HG03039 (cell line): ENCODE measurements around the gene EPN3.

ENCODE experiments used
- ATAC-seq: cut with Tn5 transposase; IDR thresholded peaks from one replicate; pipeline ENCODE4 v1.9.1; 2021; ENCODE audit warnings: mild to moderate bottlenecking, moderate library complexity; ENCODE audit not compliant: unreplicated experiment

EPN3 gene

DNA sequence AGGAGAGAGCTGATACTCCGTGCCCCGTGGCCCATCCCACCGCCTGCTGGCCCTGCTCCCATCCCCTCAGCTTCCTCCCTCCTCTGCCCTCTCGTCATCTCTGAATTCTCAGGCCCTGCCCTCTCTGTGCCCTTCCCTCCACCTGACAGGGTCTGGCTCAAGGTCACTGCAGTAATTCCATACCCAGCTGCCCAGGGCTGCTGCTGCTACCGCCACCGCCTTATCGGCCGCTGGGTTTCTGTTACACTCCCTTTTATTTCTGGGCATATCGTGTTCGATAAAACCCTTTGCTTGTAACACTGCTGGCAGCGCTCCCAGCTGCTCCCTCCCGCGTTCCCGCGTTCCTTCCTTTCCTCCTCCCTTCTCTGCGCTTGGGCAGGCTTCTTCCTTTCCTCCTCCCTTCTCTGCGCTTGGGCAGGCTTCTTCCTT, 1.2 kb downstream of the EPN3 start:
- ATAC-seq = no peak

DNA sequence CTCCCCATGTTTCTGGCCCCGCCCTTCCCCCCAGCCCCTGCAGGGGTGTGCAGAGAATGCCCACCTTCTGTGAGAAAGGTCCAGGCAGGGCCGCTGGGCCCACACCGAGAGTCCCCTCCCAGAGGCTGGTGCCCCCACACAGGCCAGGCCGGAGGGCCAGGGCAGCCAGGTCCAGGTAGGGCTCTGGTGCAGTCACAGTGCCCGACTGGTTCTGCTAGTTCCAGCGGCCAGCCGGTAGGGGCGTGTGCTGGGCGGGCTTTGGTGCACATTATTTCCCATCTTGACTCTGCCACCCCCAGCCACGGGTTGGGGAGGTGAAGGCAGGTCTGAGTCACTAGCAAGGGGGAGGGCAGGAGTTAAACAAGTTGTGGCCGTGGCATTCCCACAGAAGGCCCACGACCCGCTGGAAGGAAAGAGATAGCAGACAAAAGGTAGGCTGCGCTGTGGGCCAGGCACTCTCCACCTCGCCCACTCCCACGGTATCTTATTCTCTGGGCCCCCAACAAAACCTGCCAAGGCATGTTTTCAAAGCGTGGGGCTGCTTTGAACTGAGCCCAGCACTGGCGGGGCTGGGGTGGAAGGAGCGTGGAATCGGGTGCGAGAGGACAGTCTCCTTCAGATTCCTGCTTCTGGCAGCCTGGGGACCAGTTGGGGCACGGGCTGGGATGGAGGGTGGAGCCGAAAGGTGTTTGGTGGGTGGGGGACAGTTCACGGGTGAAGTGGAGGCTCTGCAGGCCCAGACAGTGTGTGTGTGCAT, 1.9 kb downstream of the EPN3 start:
- no peak for ATAC-seq

DNA sequence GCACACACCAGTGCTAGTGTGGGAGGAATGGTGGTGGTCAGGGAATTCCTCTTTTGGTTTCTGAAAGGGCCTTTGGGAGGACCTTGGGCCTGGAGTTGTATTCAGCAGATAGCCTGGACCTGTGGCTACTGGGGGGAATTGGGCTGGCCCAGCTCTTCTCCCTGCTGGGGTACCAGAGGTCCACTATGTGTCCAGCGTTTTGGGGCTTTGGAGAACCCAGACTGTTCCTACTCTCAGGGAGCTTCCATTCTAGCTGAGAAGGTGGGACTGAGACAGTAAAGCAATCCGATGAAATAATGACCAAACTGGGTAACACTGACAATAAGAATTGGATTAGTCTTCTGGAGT, 2.4 kb downstream of the EPN3 start:
- no peak for ATAC-seq

DNA sequence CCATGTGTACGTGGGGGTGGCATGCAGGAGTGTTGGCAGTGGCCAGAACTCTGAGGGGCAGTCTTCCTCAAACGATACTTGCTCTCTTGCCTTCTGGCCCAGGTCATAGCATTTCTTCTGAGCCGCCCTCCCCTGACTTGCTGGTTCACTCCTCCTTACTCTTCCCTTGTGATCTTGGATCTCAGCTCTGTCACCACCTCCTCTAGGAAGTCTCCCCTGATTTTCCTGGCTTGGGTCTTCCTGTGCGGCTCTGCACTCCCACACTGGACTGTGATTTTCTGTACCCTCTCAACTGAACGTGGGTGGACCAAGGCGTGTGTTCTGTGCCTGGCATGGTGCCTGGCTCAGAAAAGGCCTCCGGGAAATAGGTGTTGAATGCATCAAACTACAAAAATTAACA, 2.9 kb downstream of the EPN3 start:
- ATAC-seq = no peak

DNA sequence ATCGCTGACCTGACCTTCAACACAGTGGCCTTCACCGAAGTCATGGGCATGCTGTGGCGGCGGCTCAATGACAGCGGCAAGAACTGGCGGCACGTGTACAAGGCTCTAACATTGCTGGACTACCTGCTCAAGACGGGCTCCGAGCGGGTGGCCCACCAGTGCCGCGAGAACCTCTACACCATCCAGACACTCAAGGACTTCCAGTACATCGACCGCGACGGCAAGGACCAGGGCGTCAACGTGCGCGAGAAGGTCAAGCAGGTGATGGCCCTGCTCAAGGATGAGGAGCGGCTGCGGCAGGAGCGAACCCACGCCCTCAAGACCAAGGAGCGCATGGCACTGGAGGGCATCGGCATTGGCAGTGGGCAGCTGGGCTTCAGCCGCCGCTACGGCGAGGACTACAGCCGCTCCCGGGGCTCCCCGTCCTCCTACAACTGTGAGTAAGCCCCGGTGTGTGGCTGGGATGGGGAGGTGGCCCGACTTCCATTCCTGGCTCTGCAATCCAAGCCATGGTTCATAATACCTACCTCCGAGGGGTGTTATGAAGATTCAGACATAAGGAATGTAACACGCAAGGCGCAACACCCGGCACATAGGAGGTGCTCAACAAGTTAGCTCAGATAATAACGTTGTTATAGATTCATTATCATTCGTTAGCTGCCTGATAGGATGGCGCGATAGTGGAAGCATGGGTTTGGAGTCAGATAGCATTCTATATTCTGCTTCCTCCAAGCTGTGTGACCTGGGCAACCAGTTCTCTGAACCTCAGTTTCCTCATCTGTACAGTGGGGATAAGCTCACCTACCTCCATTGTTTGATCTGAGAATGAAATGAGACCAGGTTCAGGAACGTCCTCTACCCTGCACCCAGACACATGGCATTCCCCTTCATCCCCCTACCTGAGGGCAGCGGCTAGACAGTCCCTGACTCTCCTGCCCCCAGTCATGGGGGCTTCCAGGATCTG, 4.4 kb downstream of the EPN3 start:
- ATAC-seq = no peak

DNA sequence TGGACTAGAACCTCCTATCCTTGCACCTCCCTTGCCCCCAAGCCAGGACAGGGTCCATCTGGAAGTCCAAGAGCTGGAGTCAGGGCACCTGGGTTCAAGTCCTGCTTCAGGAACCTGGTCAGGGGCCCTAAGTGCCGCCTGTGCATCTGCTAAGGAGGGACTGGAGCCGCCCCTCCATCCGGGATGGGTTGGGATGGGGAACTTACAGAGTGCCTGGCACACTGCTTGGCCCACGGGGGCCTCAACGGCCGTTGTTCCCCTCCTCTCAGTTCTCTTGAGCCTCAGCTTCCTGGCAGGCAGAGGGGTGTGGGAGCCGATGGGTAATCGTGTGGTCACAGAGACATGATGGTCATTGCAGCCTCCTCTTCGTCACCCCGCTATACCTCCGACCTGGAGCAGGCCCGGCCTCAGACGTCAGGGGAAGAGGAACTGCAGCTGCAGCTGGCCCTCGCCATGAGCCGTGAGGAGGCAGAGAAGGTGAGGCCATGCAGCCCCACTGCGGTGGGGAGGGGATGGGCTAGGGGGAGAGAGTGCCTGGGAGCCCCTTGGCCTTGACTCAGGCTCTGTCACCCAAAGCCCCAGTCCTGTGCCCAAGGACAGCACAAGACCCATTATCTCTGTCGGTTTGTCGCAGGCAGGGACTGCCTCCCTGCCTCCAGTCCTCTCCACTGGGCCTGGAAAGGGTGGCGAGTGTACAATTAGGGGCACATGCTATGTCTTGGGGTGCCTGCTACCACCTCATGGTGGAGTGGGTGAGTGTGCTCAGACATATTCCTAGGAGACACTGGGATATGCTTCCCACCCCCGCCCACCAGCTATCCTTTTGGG, 5.4 kb downstream of the EPN3 start:
- no peak for ATAC-seq

DNA sequence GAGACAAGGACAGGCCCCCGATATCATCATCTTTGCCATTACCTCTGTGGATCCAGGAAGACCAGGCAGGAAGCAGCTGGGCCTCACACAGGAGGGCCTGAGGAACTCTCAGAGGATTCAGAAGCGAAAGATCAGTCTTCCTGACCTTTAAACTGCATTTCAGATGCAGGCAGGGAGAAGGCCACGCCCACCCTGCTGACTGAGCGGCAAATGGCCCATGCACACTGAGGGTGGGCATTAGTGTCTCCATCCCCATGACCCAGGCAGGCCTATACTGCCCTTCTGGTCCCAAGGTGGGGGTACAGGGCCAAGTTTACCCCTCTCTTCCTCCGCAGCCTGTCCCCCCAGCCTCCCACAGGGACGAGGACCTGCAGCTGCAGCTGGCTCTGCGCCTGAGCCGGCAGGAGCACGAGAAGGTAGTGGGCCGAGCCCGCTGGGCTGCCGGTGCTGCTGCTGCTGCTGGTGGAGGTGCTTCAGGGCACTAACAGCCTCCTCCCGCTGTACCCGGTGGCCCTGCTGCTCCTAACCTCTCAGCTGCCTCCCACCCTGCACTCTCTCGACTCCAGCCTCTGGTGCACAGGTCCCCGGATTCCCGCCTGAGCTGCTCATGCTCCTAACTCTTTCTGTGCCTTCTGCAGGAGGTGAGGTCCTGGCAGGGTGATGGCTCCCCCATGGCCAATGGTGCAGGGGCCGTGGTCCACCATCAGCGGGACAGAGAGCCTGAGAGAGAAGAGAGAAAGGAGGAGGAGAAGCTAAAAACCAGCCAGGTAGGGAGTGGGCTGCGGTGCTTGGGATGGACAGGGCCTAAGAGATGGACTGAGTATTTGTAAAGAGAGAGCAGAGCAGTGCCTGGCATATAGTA, 6.2 kb downstream of the EPN3 start:
- ATAC-seq = no peak

DNA sequence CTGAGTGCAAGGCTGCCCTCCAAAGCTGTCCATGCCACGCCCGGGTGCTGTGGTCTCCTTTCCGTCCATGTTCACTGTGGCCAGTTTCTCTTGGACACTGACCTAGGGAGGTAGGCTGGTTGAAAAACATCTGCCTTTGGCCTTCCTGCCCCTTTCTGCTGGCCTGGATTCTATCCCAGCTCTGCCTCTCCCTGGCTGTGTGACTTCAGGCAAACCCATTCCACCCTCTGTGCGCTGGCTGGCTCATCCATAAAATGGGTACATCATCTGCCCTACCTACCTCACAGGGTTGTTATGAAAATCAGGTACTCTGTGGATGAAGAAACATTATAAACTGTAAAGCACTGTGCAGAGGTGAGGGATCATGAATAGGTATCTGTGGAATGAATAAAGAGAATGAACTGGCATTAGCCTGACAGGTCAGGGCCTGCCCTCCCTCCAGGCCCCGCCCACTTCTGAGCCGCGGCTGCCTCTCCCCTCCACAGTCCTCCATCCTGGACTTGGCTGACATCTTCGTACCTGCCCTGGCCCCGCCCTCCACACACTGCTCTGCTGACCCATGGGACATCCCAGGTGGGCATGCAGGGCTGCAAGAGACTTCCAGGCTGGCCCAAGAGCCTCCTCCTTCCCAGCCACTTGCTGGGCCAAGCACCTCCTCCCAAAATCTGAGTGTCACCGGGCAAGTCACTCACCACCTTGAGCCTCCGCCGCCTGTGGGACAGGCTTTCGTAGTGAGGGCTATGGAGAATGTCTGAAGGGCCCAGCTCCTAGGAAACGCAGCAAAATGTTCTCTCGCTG, 7.4 kb downstream of the EPN3 start:
- ATAC-seq = no peak

DNA sequence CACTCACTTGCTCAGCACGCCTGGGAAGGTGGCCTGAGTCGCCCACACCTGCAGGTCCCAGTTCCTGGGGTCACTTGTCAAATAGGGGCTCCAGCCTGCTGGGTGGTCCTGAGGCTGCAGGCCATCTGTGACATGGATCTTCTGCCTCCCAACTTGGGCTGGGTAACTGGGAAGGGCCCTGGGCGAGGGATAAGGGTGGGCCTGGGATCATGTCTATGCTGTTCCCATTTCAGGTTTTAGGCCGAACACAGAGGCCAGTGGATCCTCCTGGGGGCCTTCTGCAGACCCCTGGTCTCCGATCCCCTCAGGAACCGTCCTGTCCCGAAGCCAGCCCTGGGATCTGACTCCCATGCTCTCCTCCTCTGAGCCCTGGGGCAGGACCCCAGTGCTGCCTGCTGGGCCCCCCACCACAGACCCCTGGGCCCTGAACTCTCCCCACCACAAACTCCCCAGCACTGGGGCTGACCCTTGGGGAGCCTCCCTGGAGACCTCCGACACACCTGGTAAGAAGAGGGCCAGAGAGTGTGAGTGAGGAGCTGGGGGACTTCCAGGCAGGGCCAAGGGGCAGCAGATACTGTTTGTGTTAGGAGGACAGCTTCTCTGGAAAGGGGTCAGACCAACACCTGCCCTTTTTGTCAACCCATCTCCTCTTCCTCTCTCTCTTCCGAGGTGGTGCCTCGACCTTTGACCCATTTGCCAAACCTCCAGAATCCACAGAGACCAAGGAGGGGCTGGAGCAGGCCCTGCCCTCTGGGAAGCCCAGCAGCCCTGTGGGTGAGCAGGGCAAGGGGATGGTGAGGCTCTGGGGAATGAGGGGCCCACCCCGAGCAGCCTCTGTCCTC, 8.2 kb downstream of the EPN3 start:
- no peak for ATAC-seq

DNA sequence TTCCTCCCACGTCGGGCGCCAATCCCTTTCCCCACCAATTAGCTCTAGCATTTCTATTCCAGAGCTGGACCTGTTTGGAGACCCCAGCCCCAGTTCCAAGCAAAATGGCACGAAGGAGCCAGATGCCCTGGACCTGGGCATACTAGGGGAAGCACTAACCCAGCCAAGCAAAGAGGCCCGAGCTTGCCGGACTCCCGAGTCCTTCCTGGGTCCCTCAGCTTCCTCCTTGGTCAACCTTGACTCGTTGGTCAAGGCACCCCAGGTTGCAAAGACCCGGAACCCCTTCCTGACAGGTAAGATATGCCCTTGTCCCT, 8.8 kb downstream of the EPN3 start:
- no peak for ATAC-seq

DNA sequence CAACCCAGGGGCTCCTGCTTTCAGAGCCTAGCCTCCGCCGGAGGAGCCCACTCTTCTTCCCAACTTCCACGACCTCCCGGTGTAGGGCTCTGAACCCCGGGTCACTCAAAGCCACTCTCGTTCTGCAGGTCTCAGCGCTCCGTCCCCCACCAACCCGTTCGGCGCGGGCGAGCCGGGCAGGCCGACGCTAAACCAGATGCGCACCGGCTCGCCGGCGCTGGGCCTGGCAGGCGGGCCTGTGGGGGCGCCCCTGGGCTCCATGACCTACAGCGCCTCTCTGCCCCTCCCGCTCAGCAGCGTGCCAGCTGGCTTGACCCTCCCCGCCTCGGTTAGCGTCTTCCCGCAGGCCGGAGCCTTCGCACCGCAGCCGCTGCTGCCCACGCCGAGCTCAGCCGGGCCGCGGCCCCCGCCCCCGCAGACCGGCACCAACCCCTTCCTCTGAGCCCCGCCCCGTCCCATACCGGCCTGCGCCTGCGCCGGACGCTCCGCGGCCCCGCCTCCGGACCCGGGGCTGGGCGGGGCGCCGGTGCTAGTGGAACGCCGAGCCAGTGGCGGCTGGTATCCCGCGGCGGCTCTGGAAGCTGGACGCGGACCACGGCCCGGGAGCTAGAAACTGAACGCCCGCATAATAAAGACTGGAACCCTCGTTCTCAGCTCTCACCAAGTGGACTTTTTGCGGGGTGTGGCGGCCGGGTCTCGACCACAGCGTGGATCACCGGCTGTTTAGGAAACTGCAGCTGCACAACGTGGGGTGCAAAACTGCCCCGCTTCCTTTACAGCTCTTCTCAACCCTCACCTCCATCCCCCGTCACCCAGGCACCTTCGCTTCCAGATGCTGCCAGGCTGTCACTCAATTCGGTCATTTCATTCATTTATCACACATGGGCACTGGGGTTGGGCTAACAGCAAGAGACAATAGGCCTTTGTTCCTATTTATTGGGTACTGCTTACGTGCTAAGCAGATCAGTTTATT, 9.5 kb downstream of the EPN3 start:
- ATAC-seq = peak; percentile 61

DNA sequence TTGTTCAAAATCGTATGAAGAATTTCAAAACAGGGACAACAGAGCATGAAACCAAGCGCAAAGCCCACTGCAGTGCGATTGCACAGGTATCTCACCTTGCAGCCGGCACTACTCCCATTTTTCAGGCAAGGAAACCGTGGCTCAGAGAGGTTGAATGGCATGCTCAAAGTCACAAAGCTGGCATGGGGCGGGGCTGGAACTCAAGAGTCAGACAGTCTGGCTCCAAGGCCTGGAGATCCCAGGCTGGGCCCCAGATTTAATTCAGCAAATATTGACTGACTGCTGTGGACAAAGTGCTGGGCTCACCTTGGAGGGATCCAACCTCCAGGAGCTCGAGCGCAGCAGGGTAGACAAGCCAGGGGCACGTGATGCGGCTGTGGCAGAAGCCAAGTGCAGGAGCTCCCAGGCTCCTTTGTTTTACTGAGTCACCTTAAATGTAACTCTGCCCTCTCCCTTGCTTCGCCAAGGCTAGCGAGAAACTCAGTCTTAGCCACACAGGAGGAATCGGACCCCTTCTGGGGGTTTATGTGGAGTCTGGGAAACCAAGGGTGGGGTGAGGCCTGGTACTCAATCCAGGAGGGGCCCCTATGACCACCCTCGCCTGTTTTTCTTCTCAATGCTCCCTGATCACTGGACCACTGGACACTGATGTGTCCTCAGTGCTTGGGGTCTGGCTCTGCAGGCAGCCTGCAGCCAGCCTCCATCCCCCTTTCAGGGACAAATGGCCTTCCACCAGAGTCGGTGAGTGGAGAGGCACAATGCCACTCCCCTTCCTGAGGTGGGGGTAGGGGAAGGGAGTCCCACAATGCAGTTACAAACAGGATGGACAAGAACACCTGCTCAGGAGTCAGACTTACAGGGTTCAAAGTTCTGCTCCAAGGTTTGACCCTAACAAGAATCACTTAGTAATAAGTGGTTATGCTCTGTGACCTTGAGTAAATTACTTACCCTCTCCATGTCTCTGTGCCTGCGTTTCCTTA, 10.6 kb downstream of the EPN3 start:
- no peak for ATAC-seq

DNA sequence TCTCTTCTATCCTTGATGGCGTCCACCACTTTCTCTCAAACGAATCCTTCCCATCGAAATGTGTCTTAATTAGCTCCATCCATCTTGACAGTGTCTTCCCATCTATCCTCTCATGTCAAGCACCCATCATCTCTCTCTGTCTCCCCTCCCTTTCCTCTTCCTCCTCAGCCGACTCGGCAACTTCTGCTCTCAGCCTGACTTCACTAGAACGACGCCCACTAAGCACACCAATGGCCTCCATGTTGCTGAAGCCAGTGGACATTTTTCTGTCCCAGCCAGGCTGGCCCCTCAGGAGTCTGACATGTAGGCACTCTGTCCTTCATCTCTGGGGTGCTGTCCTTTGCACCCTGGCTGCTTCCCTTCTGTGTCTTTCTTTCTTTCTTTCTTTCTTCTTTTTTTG, 12.0 kb downstream of the EPN3 start:
- no peak for ATAC-seq

DNA sequence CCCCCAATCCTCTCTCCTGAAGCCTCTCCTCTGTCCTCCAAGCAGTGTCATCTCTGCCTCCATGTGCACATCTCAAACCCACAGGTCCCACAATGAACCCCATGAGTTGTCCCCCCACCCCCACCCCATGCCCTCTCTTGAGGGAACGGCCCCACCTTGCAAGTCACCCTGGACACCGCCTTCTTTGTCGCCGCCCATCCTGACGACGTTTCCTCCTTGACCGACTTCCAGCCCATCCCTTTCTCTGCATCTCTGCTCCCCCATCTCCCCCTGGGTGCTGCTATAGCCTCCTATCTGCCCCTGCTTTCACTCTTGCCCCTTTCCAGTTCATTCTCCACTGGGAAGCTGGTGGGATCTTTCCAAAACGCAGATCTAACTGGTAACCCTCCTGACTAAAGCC, 12.8 kb downstream of the EPN3 start:
- no peak for ATAC-seq

DNA sequence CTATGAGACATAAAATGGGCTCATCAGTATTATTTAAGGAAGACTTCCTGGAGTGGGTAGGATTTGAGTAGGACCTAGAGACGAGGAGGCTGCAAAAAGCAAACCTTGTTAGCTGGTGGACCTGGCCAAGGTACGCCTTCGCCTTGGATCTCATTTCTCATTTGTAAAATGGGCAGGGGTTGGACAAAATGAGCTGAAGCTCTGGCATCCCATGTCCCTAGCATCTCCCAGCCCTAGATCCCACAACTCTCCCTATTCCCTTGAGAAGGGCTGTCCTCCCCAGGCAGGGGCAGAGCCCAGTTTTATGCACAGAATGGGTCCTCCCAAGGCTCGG, 14.1 kb downstream of the EPN3 start:
- ATAC-seq = no peak

DNA sequence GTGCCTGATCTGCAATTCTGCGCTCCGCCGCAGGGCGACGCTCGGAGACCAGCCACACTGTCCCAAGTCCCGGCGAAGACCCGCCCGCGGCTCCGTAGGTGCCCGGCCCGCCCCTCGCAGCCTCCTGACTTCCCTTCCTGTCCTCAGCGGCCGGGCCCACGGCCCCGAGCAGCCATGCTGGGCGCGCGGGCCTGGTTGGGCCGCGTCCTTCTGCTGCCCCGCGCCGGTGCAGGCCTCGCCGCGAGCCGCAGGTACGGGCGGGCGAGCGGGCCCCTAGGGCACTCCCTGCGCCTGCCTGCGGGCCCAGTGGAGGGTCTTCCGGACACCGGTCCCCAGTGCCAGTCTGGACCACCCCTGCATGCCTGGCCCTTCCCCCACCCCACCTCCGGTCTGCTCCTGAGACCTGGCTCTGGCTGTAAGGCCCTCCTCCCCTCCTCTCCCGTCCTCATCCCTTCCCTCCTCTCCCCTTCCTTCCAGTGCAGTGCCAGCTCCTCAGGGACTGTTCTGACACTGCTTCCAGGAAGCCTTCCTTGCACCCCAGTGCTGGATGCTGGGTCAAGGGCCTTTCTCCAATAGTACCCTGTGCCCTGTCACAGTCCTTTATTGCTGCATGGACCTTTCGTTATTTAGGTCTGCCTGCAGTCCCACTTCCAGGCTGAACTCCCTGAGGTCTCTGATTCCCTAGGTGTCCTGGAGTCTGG, 14.7 kb downstream of the EPN3 start, which contains the start of gene SPATA20:
Gene SPATA20 (plus strand): TSS at position 140 of the 701 bp plus-strand sequence. CDS start 35 bp downstream, at position 175.
- peak; percentile 50 for ATAC-seq
